ENCODE measurements around the gene ECHDC3. TPM values are rescaled to one million over a fixed set of nuclear protein-coding genes. Genes with fewer than 3 reads are reported as not detected.
"Not testable (repeated sequence)": the region's sequence is repeated elsewhere in the genome, so short reads cannot be mapped to it uniquely, and the experiment has no call there.

ECHDC3 gene
- 10 to 100 TPM; 10.2 to 10.5 TPM for total RNA-seq
- long read RNA-seq, transcript ECHDC3-201 (5 exons, 1,649 nt): major isoform, 26 of 30 reads
- long read RNA-seq, partial matches to known transcripts: 2 of 30 reads
- long read RNA-seq, other reads (novel, unspliced or antisense): 2 of 30 reads

- ATAC-seq: peak; percentile 87
- intact Hi-C loops (cut with DNase I, micrococcal nuclease): no loop called here
- peak; percentile 47 to 56 for DNase-seq
Measured at GRCh38 chr10:11742009-11742778, at the start of gene ECHDC3. Gene ECHDC3 (plus strand): TSS chr10:11742382. CDS start chr10:11742577, 195 bp downstream.

GRCh38 chr10:11693376-11693775, 48.8 kb upstream of the ECHDC3 start:
- no peak for DNase-seq
- intact Hi-C loops (cut with DNase I, micrococcal nuclease): no loop called here
- no peak for ATAC-seq

GRCh38 chr10:11695779-11696178, 46.4 kb upstream of the ECHDC3 start:
- DNase-seq: no peak
- intact Hi-C loops (cut with DNase I, micrococcal nuclease): no loop called here
- no peak for ATAC-seq

GRCh38 chr10:11697718-11698527, 44.3 kb upstream of the ECHDC3 start:
- intact Hi-C loops (cut with DNase I, micrococcal nuclease): no loop called here
- DNase-seq (no peak), ATAC-seq (peak; percentile 42)

GRCh38 chr10:11698691-11699549, 43.3 kb upstream of the ECHDC3 start:
- intact Hi-C loops (cut with DNase I, micrococcal nuclease): no loop called here
- ATAC-seq (peak; percentile 25), DNase-seq (no peak)

- no peak for DNase-seq
- intact Hi-C loops (cut with DNase I, micrococcal nuclease): no loop called here
- ATAC-seq: peak; percentile 23
Measured at GRCh38 chr10:11699550-11700097, 42.6 kb upstream of the ECHDC3 start.

- DNase-seq: no peak
- ATAC-seq: no peak
- intact Hi-C loops (cut with DNase I, micrococcal nuclease): no loop called here
Measured at GRCh38 chr10:11700539-11700938, 41.6 kb upstream of the ECHDC3 start.

- intact Hi-C loops (cut with DNase I, micrococcal nuclease): no loop called here
- DNase-seq (no peak), ATAC-seq (no peak)
Measured at GRCh38 chr10:11701451-11702095, 40.6 kb upstream of the ECHDC3 start.

GRCh38 chr10:11702264-11702663, 39.9 kb upstream of the ECHDC3 start:
- intact Hi-C loops (cut with DNase I, micrococcal nuclease): no loop called here
- ATAC-seq: peak; percentile 87
- no peak for DNase-seq

GRCh38 chr10:11704092-11704491, 38.1 kb upstream of the ECHDC3 start:
- ATAC-seq (no peak), DNase-seq (no peak)
- intact Hi-C loops (cut with DNase I, micrococcal nuclease): no loop called here

GRCh38 chr10:11705722-11706121, 36.5 kb upstream of the ECHDC3 start:
- intact Hi-C loops (cut with DNase I, micrococcal nuclease): no loop called here
- ATAC-seq: no peak
- no peak for DNase-seq

- DNase-seq: no peak
- intact Hi-C loops (cut with DNase I, micrococcal nuclease): no loop called here
- ATAC-seq: no peak
Measured at GRCh38 chr10:11706895-11707567, 35.2 kb upstream of the ECHDC3 start.

GRCh38 chr10:11707624-11708350, 34.4 kb upstream of the ECHDC3 start:
- intact Hi-C loops (cut with DNase I, micrococcal nuclease): no loop called here
- ATAC-seq (peak; percentile 92), DNase-seq (peak in 1 of 2 donors; percentile 52)

- ATAC-seq; intact Hi-C loops (cut with DNase I, micrococcal nuclease); DNase-seq: not testable (repeated sequence)
Measured at GRCh38 chr10:11708801-11709200, 33.4 kb upstream of the ECHDC3 start.

GRCh38 chr10:11712744-11713143, 29.4 kb upstream of the ECHDC3 start:
- no peak for ATAC-seq
- intact Hi-C loops (cut with DNase I, micrococcal nuclease): no loop called here
- no peak for DNase-seq

- no peak for DNase-seq
- intact Hi-C loops (cut with DNase I, micrococcal nuclease): no loop called here
- ATAC-seq: no peak
Measured at GRCh38 chr10:11713186-11713743, 28.9 kb upstream of the ECHDC3 start.

GRCh38 chr10:11713963-11714362, 28.2 kb upstream of the ECHDC3 start:
- intact Hi-C loops (cut with DNase I, micrococcal nuclease): no loop called here
- ATAC-seq (no peak), DNase-seq (no peak)
